ENCODE measurements around the gene VPS45. TPM values are rescaled to one million over a fixed set of nuclear protein-coding genes. Genes with fewer than 3 reads are reported as not detected.
A peak's percentile ranks its signal among the peaks of the same experiment; 100 is the strongest.
"Not testable (repeated sequence)": the region's sequence is repeated elsewhere in the genome, so short reads cannot be mapped to it uniquely, and the experiment has no call there.

The VPS45 gene
- total RNA-seq, 2 experiments from 2014 or later: 19.4 to 22.8 TPM

- ATAC-seq (no peak), DNase-seq (no peak)
- intact Hi-C loops (cut with micrococcal nuclease): no loop called here
- ChIA-PET CTCF (interaction anchor here (0.6 to 1.1 kb wide), 4 partner anchors 25 to 166 kb away, joined by 3 to 4 read pairs (median 3); no protein-coding TSS in a partner anchor), POLR2A (interaction anchor here (1.0 to 1.5 kb wide), 4 partner anchors 10 to 60 kb away, joined by 3 read pairs; partner anchors contain the start of gene VPS45)
- Mint-ChIP-seq H3K27ac (no peak overlapping the region), H3K36me3 (ENCODE audit: low read depth) (peaks cover 4% of the 10 kb centered on the region), H3K4me3 (no peak overlapping the region), H3K4me1 (ENCODE audit: low read depth) (peaks cover 8% of the 10 kb centered on the region), H3K9me3 (no peaks in the 10 kb centered on the region), H3K27me3 (no peaks in the 10 kb centered on the region)
- TF ChIP-seq CTCF (IDR thresholded peaks at IDR 0.05): no peak
These were observed 59.9 kb downstream of the VPS45 start for GRCh38 chr1:150127464-150127863.

GRCh38 chr1:150127868-150128267 is 60.3 kb downstream of the VPS45 start:
- POLR2A ChIA-PET: interaction anchor here (1.0 to 1.5 kb wide), 3 partner anchors 10 to 20 kb away, joined by 3 read pairs; no protein-coding TSS in a partner anchor
- peak; percentile 60 for ATAC-seq

GRCh38 chr1:150132372-150132771 is 64.8 kb downstream of the VPS45 start:
- ATAC-seq (no peak), DNase-seq (no peak)
- intact Hi-C loops (cut with micrococcal nuclease): no loop called here
- H3K27ac Mint-ChIP-seq: no peak overlapping the region
- CTCF ChIA-PET: interaction anchor here (1.0 kb wide), 1 partner anchor 54 kb away, joined by 4 read pairs; no protein-coding TSS in a partner anchor
- H3K4me1 Mint-ChIP-seq (ENCODE audit: low read depth): peaks cover 4% of the 10 kb centered on the region
- H3K4me3 Mint-ChIP-seq: no peak overlapping the region
- POLR2A ChIA-PET: interaction anchor here (1.0 kb wide), 1 partner anchor 11 kb away, joined by 3 read pairs; no protein-coding TSS in a partner anchor
- H3K27me3 Mint-ChIP-seq: no peaks in the 10 kb centered on the region
- H3K9me3 Mint-ChIP-seq: no peaks in the 10 kb centered on the region
- peaks cover 2% of the 10 kb centered on the region for H3K36me3 Mint-ChIP-seq (ENCODE audit: low read depth)
- TF ChIP-seq CTCF (IDR thresholded peaks at IDR 0.05): no peak

More at GRCh38 chr1:150127868-150128267, 60.3 kb downstream of the VPS45 start:
- Mint-ChIP-seq H3K36me3 (ENCODE audit: low read depth) (peaks cover 3% of the 10 kb centered on the region), H3K4me1 (ENCODE audit: low read depth) (peaks cover 8% of the 10 kb centered on the region), H3K4me3 (no peak overlapping the region), H3K27me3 (no peaks in the 10 kb centered on the region), H3K27ac (peak overlapping the region; percentile 60), H3K9me3 (no peaks in the 10 kb centered on the region)
- peak; percentile 60 for DNase-seq
- TF ChIP-seq CTCF (IDR thresholded peaks at IDR 0.05): no peak
- CTCF ChIA-PET: interaction anchor here (0.6 to 1.4 kb wide), 5 partner anchors 13 to 166 kb away, joined by 3 to 4 read pairs (median 3); no protein-coding TSS in a partner anchor
- intact Hi-C loops (cut with micrococcal nuclease): no loop called here

GRCh38 chr1:150134537-150134936 is 67.0 kb downstream of the VPS45 start:
- no peaks in the 10 kb centered on the region for H3K9me3 Mint-ChIP-seq
- no peak overlapping the region for H3K27ac Mint-ChIP-seq
- CTCF ChIA-PET: no interaction called here
- H3K4me1 Mint-ChIP-seq (ENCODE audit: low read depth): no peaks in the 10 kb centered on the region
- intact Hi-C loops (cut with micrococcal nuclease): no loop called here
- H3K4me3 Mint-ChIP-seq: no peak overlapping the region
- ATAC-seq (no peak), DNase-seq (no peak)
- H3K27me3 Mint-ChIP-seq: no peaks in the 10 kb centered on the region
- POLR2A ChIA-PET: interaction anchor here (0.6 kb wide), 1 partner anchor 64 kb away, joined by 3 read pairs; no protein-coding TSS in a partner anchor
- TF ChIP-seq CTCF (IDR thresholded peaks at IDR 0.05): no peak
- peaks cover 2% of the 10 kb centered on the region for H3K36me3 Mint-ChIP-seq (ENCODE audit: low read depth)

GRCh38 chr1:150135400-150135799 is 67.8 kb downstream of the VPS45 start:
- ATAC-seq; H3K9me3 Mint-ChIP-seq; intact Hi-C loops (cut with micrococcal nuclease); DNase-seq; H3K27me3 Mint-ChIP-seq; CTCF ChIA-PET; H3K27ac Mint-ChIP-seq; H3K36me3 Mint-ChIP-seq (ENCODE audit: low read depth); H3K4me3 Mint-ChIP-seq; H3K4me1 Mint-ChIP-seq (ENCODE audit: low read depth): not testable (repeated sequence)
- POLR2A ChIA-PET: interaction anchor here (0.6 to 0.7 kb wide), 2 partner anchors 63 to 204 kb away, joined by 3 read pairs; no protein-coding TSS in a partner anchor
